Stimulated activated CD4-positive, alpha-beta T cell treated with anti-CD3 and anti-CD28 coated beads, Interleukin-15, amount 100 ng/mL, for 48 hours (primary cell): ENCODE results near the gene LRP5.

Experiments
- DNase-seq, 2 donors: peaks; one replicate each; pipeline ENCODE4 v3.0.0-alpha.2; 2020; ENCODE audit warnings: low read depth in 2 of 2

LRP5 gene

DNA sequence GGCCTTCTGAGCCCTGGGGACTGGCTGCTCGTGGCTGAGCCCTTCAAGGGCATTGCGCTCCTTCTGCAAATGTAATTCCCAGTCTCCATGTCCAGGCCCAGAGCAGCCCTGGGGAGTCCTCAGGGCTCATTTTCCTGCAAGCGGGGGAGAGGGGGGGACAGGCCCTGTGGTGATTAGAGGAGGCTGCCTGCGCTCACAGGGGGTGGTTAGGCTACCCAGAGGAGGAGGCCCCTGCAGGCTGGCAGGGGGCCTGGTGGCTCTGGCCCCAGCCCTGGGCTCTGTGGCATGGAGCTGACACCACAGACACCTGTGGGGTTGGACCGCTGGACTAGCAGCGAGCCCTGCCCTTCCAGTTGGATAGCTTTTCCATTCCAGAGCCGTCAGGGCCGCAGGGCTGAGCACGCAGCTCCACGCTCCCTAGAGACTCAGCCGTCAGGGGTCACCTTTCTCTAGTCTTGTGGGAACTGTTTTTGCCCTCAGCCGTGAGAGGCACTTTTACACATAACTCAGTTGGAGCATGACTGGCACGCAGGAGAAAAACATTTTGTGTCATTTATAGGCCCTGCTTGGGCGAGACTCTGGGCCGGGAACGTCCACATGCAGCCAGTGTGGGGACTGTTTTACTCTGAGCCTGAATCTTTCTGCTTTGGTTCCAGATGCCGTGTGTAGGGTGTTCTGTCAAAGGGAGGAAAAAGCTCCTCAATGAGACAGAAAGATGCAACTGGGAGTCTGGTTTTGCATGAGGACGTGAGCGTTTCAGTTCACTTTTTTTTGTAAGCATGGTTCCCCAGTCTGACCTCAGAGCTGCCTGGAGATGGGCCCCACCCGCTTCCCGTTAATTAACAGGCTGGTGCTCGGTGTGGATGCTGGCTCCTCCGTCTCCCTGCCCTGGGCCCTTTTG is 58.1 kb downstream of the LRP5 start:
- DNase-seq, result no peak

GRCh38 chr11:68371171-68372041 is 59.0 kb downstream of the LRP5 start:
- no peak for DNase-seq

DNA sequence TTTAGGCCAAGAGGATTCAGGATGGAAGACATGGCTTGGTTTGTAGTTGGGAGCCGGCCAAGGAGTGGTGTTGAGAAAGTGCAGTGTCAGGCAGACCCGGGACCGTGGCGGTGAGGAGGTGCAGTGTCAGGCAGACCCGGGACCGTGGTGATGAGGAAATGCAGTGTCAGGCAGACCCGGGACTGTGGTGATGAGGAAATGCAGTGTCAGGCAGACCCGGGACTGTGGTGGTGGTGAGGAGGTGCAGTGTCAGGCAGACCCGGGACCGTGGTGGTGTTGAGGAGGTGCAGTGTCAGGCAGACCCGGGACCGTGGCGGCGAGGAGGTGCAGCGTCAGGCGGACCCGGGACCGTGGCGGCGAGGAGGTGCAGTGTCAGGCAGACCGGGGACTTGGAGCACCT is 59.7 kb downstream of the LRP5 start:
- DNase-seq, result no peak

DNA sequence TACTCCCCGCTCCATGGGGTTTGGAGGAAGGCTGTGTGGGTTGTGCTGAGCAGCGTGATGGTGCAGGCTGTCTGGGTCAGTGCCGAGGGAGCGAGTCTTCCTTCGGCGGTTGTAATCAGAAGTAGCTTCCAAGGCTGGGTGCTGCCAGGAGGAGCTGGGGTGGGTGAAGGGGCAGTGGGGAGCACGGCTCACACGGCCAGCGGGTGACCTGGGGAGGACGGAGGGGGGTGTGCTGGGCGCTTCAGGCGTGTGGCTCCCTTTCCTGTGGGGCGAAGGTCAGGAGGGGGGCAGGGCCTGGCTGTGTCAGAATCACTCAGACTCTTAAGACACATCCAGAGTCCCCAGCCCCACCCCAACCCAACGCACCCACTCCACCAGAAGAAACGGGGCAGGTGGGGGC is 60.2 kb downstream of the LRP5 start:
- DNase-seq, result no peak

GRCh38 chr11:68373189-68373814 is 60.9 kb downstream of the LRP5 start:
- DNase-seq, result no peak

DNA sequence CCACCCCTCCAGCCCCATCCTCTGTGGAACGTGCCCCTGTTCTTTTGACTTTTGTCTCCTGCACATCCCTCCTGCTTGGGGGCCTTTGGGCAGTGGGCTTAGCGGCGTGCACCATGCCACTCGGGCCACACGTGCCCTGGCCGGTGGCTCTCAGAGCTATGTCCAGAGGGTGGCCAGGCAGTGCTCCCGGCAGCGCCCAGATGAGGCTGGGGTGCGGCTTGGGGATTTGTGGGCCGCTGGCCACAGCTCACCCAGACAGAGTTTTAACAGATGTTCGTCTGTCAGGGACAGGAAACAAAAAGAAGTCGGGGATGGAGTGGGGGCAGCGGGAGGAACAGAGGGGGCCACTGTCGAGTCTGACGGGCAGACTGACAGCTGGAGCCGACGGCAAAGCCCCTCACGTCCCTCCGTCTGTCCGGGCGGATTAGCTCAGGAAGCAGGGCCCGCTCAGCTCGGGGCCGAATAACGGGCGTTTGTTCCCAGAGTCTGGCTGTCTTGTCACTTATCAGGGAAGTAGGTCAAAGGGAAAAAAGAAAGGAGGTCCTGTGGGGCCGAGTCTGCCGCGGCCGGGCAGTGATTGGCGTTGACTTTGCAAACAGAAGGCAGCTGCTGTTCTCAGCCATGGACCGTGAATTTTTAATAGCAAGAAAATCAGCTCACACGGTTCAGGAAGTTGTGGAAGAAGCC is 61.6 kb downstream of the LRP5 start:
- no peak for DNase-seq

DNA sequence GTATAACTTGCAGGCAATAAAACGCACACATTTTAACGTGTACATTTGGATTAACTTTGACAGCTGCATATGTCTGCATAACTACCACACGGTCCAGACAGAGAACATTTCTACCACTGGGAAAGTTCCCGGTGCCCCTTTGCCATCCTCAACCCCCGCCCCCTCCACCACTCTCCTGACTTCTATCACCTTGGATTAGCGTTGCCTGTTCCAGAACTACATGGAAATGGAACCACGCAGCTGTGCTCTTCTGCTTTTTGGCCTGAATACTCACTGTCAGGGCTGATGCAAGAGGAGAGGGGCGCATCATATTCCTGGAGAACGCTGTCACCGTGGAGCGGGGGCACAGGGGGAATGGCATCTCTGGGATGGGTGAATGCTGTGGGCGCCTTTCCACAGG is 62.1 kb downstream of the LRP5 start:
- no peak for DNase-seq

DNA sequence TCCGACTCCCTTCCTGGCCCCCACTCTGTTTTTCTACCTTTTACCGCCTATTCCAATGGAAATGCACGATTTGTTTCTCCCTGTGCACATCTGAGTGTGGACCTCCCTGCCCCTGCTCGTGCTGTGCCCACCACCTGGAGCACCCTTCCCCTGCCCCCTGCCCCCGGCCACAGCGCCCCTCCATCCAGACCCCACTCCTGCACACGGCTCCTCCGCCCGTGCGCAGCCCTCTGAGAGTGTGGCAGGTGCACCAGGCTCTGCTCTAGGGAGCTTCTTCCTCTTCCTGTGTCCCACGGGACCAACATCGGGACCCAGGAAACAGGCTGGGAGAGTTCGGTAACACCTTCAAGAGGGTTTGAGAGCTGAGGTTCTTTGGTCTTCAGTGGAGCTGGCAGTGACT is 62.9 kb downstream of the LRP5 start:
- DNase-seq, result no peak

- no peak for DNase-seq
Observed at GRCh38 chr11:68375766-68376165, 63.4 kb downstream of the LRP5 start.

- no peak for DNase-seq
Observed at GRCh38 chr11:68377389-68377795, 65.0 kb downstream of the LRP5 start.

GRCh38 chr11:68379206-68379605 is 66.8 kb downstream of the LRP5 start:
- no peak for DNase-seq

DNA sequence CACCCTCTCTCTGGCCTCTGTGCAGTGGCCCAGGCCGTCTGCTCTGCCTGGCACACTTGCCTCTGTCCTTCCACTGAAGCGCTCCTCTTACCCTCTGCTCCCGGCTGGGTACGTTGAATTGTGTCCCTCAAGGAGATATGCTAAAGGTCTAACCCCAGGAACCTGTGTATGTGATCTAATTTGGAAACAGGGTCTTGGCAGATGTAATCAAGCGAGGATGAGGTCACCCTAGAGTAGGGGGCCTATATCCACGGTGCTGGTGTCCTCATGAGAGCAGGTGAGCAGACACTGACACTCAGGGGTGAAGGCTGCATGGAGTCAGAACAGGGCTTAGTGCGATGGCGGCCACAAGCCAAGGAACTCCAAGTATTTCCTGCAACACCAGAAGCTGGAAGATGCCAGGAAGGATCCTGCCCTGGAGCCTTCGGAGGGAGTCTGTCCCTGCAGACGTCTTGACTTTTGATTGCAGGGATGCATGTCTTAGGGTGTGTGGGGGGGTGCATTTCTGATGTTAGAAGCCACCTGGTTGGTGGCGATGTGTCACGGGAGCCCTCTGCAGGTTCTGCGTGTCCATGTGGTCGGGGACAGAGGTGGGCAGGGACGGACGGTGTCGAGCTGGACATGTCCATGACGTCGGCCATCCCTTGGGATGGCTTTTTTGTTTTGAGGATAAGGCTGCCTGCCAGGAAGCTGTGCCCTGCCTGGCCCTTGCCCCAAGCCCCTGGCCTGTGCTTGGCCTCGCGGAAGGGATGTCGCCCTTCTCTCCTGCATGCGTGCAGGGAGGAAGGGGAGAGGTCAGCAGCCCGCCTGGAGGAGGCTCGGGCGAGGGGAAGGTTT is 68.6 kb downstream of the LRP5 start:
- DNase-seq, result no peak

GRCh38 chr11:68381716-68382115 is 69.3 kb downstream of the LRP5 start:
- no peak for DNase-seq

GRCh38 chr11:68382358-68382998 is 70.1 kb downstream of the LRP5 start:
- DNase-seq, result no peak

DNA sequence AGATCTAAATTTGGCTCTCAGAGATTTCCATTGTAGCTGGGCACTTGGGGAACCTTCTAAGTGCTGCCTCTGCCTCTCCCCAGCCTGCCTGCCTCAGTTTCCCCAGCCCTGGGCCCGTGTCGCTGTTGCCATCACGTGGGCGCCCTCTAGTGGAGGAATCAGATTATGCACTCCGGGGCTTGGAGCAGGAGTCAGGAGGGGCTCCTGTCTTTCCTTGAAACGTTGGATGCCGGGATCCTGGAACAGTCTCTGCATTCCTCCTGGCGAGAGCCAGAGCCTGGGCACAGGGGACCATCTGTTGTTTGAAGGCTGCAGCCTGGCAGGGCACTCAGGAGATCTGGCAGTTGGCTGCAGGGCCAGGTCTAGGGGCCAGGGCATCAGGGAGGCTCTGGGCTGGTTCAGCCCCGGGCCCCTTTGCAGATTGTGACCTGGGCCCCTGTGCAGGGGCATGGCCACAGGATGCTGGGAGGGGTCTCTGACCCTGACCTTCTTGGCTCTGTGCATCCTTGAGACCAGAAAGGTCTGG is 71.6 kb downstream of the LRP5 start:
- DNase-seq, result peak; percentile 12 to 64

- DNase-seq, result no peak
Observed at GRCh38 chr11:68384530-68385081, 72.2 kb downstream of the LRP5 start.

GRCh38 chr11:68385128-68385527 is 72.7 kb downstream of the LRP5 start:
- DNase-seq, result no peak

DNA sequence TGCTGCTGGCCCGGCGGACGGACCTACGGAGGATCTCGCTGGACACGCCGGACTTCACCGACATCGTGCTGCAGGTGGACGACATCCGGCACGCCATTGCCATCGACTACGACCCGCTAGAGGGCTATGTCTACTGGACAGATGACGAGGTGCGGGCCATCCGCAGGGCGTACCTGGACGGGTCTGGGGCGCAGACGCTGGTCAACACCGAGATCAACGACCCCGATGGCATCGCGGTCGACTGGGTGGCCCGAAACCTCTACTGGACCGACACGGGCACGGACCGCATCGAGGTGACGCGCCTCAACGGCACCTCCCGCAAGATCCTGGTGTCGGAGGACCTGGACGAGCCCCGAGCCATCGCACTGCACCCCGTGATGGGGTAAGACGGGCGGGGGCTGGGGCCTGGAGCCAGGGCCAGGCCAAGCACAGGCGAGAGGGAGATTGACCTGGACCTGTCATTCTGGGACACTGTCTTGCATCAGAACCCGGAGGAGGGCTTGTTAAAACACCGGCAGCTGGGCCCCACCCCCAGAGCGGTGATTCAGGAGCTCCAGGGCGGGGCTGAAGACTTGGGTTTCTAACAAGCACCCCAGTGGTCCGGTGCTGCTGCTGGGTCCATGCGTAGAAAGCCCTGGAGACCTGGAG is 74.1 kb downstream of the LRP5 start:
- DNase-seq, result no peak

DNA sequence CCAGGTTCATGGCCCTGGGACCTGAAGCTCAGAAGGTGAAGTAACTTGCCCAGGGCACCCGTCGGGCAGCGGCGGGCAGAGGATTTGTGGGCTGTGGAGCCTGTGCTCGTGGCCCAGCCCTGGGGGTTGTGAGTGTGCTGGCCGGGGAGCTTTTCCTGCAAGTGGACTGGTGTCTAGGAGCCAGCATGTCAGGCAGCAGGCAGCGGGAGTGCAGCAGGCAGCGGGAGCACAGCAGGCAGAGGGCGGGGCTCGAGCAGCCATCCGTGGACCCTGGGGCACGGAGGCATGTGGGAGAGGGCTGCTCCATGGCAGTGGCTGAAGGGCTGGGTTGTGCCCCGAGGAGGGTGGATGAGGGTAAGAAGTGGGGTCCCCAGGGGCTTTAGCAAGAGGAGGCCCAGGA is 75.4 kb downstream of the LRP5 start:
- DNase-seq, result no peak
